Amniotic epithelial cell (primary cell): Measurements from ENCODE around the gene SLC27A2.
A peak's percentile ranks its signal among the peaks of the same experiment; 100 is the strongest.
"Not testable (repeated sequence)": the region's sequence is repeated elsewhere in the genome, so short reads cannot be mapped to it uniquely, and the experiment has no call there.

Source experiments
- DNase-seq: peaks from one replicate; pipeline ENCODE4 v3.0.0-alpha.2; 2010; ENCODE audit warnings: low read depth

Gene SLC27A2

GRCh38 chr15:50163719-50164410, 18.1 kb upstream of the SLC27A2 start:
- no peak for DNase-seq

- peak; percentile 37 for DNase-seq
These were observed 17.5 kb upstream of the SLC27A2 start for GRCh38 chr15:50164458-50164857.

- peak; percentile 90 for DNase-seq
These were observed 15.8 kb upstream of the SLC27A2 start for GRCh38 chr15:50166216-50166615.

GRCh38 chr15:50167110-50167509, 14.9 kb upstream of the SLC27A2 start:
- DNase-seq = no peak

GRCh38 chr15:50168379-50168778, 13.6 kb upstream of the SLC27A2 start:
- DNase-seq = no peak

GRCh38 chr15:50168783-50169411, 13.1 kb upstream of the SLC27A2 start:
- no peak for DNase-seq

GRCh38 chr15:50172360-50172895, 9.6 kb upstream of the SLC27A2 start:
- DNase-seq = not testable (repeated sequence)

GRCh38 chr15:50176869-50177268, 5.1 kb upstream of the SLC27A2 start:
- DNase-seq = peak; percentile 48

GRCh38 chr15:50180091-50180490, 1.9 kb upstream of the SLC27A2 start:
- no peak for DNase-seq

GRCh38 chr15:50180582-50180981, 1.4 kb upstream of the SLC27A2 start:
- DNase-seq = no peak

- DNase-seq = no peak
These were observed 611 bp upstream of the SLC27A2 start for GRCh38 chr15:50181201-50181968.

GRCh38 chr15:50182219-50183013, 420 bp downstream of the SLC27A2 start:
- peak; percentile 21 for DNase-seq

- DNase-seq = no peak
These were observed 1.3 kb downstream of the SLC27A2 start for GRCh38 chr15:50183112-50183794.

GRCh38 chr15:50184863-50185504, 3.0 kb downstream of the SLC27A2 start:
- no peak for DNase-seq

- no peak for DNase-seq
These were observed 4.1 kb downstream of the SLC27A2 start for GRCh38 chr15:50186090-50186489.

- no peak for DNase-seq
These were observed 4.8 kb downstream of the SLC27A2 start for GRCh38 chr15:50186752-50187151.

GRCh38 chr15:50187525-50187924, 5.5 kb downstream of the SLC27A2 start:
- no peak for DNase-seq

- DNase-seq = peak; percentile 31
These were observed 6.0 kb downstream of the SLC27A2 start for GRCh38 chr15:50187997-50188396.

- not testable (repeated sequence) for DNase-seq
These were observed 6.8 kb downstream of the SLC27A2 start for GRCh38 chr15:50188793-50189192.

- DNase-seq = no peak
These were observed 7.6 kb downstream of the SLC27A2 start for GRCh38 chr15:50189633-50190032.

- DNase-seq = no peak
These were observed 8.2 kb downstream of the SLC27A2 start for GRCh38 chr15:50190166-50190570.
